Raji (cell line): ENCODE results near the gene PEX10.

Experiments used
- POLR2A ChIP-seq: IDR thresholded peaks from 2 replicates; pipeline ENCODE4 v1.6.1; 2011; ENCODE audit warnings: low read depth, low read length, control low read depth; ENCODE audit not compliant: insufficient read depth

The PEX10 gene

GRCh38 chr1:2414297-2414958 is 2.1 kb upstream of the PEX10 start:
- TF ChIP-seq POLR2A = peak; percentile 67; the same call in 1 of the 2 replicates

GRCh38 chr1:2413495-2414296 is 1.3 kb upstream of the PEX10 start:
- peak; percentile 65 for TF ChIP-seq POLR2A

GRCh38 chr1:2412773-2413494 is 570 bp upstream of the PEX10 start:
- TF ChIP-seq POLR2A = peak; percentile 96

- TF ChIP-seq POLR2A = no peak
Measured at GRCh38 chr1:2411801-2412394, 466 bp downstream of the PEX10 start.

GRCh38 chr1:2409745-2410144 is 2.6 kb downstream of the PEX10 start:
- TF ChIP-seq POLR2A = no peak

GRCh38 chr1:2408859-2409276 is 3.5 kb downstream of the PEX10 start:
- no peak for TF ChIP-seq POLR2A

GRCh38 chr1:2408456-2408855 is 3.9 kb downstream of the PEX10 start:
- TF ChIP-seq POLR2A = no peak

- no peak for TF ChIP-seq POLR2A
Measured at GRCh38 chr1:2407991-2408275, 4.4 kb downstream of the PEX10 start.

- TF ChIP-seq POLR2A = no peak
Measured at GRCh38 chr1:2407166-2407990, 5.0 kb downstream of the PEX10 start.

- peak; percentile 23; the same call in 1 of the 2 replicates for TF ChIP-seq POLR2A
Measured at GRCh38 chr1:2406451-2407041, 5.8 kb downstream of the PEX10 start.

- no peak for TF ChIP-seq POLR2A
Measured at GRCh38 chr1:2405588-2406295, 6.6 kb downstream of the PEX10 start.

GRCh38 chr1:2404890-2405511 is 7.4 kb downstream of the PEX10 start:
- no peak for TF ChIP-seq POLR2A

- peak; percentile 8; the same call in 1 of the 2 replicates for TF ChIP-seq POLR2A
Measured at GRCh38 chr1:2404142-2404889, 8.0 kb downstream of the PEX10 start.
